ENCODE data around the gene EIF2B5.

Gene EIF2B5

DNA sequence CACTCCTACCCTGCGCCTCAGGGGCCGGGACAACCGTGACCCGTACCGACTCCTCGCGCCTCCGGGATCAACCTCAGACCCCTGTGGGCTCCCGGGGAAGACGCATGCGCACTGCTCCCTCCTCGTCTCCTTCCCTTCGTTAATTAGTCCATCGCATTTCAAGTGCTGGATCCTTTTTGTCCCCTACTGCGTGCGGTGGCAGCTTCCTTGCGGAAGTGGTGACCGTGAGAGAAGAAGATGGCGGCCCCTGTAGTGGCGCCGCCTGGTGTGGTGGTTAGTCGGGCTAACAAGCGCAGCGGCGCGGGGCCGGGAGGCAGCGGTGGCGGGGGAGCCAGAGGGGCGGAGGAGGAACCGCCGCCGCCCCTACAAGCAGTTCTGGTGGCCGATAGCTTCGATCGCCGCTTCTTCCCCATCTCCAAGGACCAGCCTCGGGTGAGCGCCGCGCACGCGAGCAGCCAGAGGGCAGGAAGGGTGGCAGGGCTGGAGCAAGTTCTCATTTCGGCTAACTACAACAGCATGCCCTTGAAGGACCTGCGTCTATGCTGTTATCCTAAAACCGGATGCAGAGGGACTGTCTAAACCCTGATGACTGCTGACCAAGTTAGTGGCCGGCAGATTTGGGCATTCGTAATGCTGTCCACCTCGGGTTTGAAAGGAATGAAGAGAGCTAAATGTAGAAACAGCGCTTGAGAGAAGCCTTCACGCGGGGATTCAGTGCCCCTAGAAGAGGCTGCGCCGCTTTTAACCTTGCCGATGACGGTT is at the start of gene EIF2B5:
TSS of gene EIF2B5 (plus strand) at position 210 of the 762 bp plus-strand sequence. CDS start at position 238, 28 bp downstream.
- TF ChIP-seq CREB1 (IDR thresholded peaks at IDR 0.05; ENCODE audit: low read depth), result no peak; the same call in 1 of the 2 replicates
- TF ChIP-seq YY1 (IDR thresholded peaks at IDR 0.05; ENCODE audit: low read depth), result peak; percentile 98
- peak; percentile 54; the same call in 1 of the 2 replicates for TF ChIP-seq EGR1 (IDR thresholded peaks at IDR 0.05)
- TF ChIP-seq TCF12 (IDR thresholded peaks at IDR 0.05; ENCODE audit: low read depth), result no peak; the same call in none of the 2 replicates
- TF ChIP-seq, protein P1, sequence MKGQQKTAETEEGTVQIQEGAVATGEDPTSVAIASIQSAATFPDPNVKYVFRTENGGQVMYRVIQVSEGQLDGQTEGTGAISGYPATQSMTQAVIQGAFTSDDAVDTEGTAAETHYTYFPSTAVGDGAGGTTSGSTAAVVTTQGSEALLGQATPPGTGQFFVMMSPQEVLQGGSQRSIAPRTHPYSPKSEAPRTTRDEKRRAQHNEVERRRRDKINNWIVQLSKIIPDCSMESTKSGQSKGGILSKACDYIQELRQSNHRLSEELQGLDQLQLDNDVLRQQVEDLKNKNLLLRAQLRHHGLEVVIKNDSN (IDR thresholded peaks at IDR 0.05), result peak; percentile 39
- peak; percentile 48; the same call in 1 of the 2 replicates for TF ChIP-seq EP300 (IDR thresholded peaks at IDR 0.05; ENCODE audit: borderline replicate concordance)
- peak; percentile 97 for TF ChIP-seq TAF1 (IDR thresholded peaks at IDR 0.05; ENCODE audit: low read depth)
- no peak for TF ChIP-seq CEBPB (IDR thresholded peaks at IDR 0.05)
- peak; percentile 60 for TF ChIP-seq TEAD4 (IDR thresholded peaks at IDR 0.05)
- TF ChIP-seq, protein P2, sequence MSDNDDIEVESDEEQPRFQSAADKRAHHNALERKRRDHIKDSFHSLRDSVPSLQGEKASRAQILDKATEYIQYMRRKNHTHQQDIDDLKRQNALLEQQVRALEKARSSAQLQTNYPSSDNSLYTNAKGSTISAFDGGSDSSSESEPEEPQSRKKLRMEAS (IDR thresholded peaks at IDR 0.05), result peak; percentile 81
- TF ChIP-seq, protein P3, sequence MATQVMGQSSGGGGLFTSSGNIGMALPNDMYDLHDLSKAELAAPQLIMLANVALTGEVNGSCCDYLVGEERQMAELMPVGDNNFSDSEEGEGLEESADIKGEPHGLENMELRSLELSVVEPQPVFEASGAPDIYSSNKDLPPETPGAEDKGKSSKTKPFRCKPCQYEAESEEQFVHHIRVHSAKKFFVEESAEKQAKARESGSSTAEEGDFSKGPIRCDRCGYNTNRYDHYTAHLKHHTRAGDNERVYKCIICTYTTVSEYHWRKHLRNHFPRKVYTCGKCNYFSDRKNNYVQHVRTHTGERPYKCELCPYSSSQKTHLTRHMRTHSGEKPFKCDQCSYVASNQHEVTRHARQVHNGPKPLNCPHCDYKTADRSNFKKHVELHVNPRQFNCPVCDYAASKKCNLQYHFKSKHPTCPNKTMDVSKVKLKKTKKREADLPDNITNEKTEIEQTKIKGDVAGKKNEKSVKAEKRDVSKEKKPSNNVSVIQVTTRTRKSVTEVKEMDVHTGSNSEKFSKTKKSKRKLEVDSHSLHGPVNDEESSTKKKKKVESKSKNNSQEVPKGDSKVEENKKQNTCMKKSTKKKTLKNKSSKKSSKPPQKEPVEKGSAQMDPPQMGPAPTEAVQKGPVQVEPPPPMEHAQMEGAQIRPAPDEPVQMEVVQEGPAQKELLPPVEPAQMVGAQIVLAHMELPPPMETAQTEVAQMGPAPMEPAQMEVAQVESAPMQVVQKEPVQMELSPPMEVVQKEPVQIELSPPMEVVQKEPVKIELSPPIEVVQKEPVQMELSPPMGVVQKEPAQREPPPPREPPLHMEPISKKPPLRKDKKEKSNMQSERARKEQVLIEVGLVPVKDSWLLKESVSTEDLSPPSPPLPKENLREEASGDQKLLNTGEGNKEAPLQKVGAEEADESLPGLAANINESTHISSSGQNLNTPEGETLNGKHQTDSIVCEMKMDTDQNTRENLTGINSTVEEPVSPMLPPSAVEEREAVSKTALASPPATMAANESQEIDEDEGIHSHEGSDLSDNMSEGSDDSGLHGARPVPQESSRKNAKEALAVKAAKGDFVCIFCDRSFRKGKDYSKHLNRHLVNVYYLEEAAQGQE (IDR thresholded peaks at IDR 0.05; ENCODE audit: low read depth), result no peak
- no peak for TF ChIP-seq RAD21 (IDR thresholded peaks at IDR 0.05; ENCODE audit: low read depth)
- no peak for TF ChIP-seq FOXM1 (IDR thresholded peaks at IDR 0.05; ENCODE audit: borderline replicate concordance, low read depth)
- TF ChIP-seq ZBTB7A (IDR thresholded peaks at IDR 0.05; ENCODE audit: low read depth), result 0 out of 2 replicates have a peak, but pooled peaks have one; percentile 3
- TF ChIP-seq NFIC (IDR thresholded peaks at IDR 0.05), result no peak

DNA sequence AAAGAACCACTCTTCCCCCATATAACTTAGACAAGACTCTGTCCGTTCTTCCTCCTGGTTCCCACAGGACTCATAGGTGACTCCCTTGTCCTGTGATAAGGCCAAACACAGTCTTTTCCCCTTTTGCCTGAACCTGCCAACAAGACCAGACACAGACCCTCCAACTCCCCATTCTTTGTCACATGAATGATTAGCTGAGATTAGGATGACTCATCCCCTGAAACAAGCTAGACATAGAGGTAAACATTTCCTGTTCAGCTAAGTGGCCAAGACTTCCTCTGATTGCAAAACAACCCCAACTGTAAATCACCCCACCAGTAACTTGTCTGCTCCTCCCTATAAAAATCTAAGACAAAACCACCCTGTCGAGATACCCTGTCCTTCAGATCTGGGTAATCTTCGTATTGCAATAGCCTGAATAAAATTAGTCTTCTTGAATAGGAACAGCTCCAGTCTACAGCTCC is 49.7 kb upstream of the EIF2B5 start:
- 0 out of 2 replicates have a peak, but pooled peaks have one; percentile 41 for TF ChIP-seq CEBPB (IDR thresholded peaks at IDR 0.05)
- TF ChIP-seq TCF12 (IDR thresholded peaks at IDR 0.05; ENCODE audit: low read depth), result no peak

DNA sequence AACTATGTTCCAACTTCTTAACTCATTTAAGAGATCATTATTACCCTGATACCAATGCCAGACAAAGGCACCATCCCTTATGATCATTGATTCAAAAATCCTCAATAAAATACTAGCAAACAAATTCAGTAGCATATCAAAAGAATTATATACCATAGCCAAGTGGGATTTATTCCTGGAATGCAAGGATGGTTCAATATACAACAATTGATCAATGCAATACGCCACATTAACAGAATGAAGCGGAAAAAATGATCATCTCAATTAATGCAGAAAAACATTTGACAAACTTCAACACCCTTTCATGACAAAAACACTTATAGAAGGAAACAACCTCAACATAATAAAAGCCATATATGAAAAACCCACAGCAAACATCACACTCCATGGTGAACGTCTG is 43.0 kb upstream of the EIF2B5 start:
- TF ChIP-seq RAD21 (IDR thresholded peaks at IDR 0.05; ENCODE audit: low read depth) (no peak), TAF1 (IDR thresholded peaks at IDR 0.05; ENCODE audit: low read depth) (no peak), TCF12 (IDR thresholded peaks at IDR 0.05; ENCODE audit: low read depth) (no peak), ZBTB7A (IDR thresholded peaks at IDR 0.05; ENCODE audit: low read depth) (no peak), NFIC (IDR thresholded peaks at IDR 0.05) (no peak), YY1 (IDR thresholded peaks at IDR 0.05; ENCODE audit: low read depth) (no peak), EP300 (IDR thresholded peaks at IDR 0.05; ENCODE audit: borderline replicate concordance) (no peak), EGR1 (IDR thresholded peaks at IDR 0.05) (no peak), CREB1 (IDR thresholded peaks at IDR 0.05; ENCODE audit: low read depth) (no peak), CEBPB (IDR thresholded peaks at IDR 0.05) (no peak), FOXM1 (IDR thresholded peaks at IDR 0.05; ENCODE audit: borderline replicate concordance, low read depth) (no peak), TEAD4 (IDR thresholded peaks at IDR 0.05) (no peak)
- TF ChIP-seq, protein P2 (IDR thresholded peaks at IDR 0.05), result no peak
- TF ChIP-seq, protein P3 (IDR thresholded peaks at IDR 0.05; ENCODE audit: low read depth), result no peak
- TF ChIP-seq, protein P1 (IDR thresholded peaks at IDR 0.05), result no peak

DNA sequence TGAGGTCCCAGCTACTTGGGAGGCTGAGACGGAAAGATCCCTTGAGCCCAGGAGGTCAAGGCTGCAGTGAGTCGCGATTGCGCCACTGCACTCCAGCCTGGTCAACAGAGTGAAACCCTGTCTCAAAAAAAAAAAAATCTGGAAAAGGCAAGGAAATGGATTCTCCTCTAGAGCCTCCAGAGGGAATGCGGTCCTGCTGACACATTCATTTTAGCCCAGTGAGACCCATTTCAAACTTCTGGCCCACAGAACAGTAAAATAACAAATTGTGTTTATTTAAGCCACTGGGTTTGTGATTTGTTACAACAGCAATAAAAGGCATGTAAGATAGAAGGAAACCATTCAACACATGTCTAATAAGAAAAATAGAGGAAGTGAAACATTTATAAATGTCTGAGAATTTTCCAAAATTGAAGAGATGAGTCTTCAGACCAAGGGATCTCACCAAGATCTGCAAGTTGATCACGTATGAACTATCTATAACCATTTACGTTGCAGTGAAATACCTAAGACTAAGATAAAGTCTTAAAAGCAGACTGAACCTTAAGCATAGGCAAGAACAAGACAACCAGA is 38.3 kb upstream of the EIF2B5 start, which contains the start of gene HTR3E:
TSS of gene HTR3E (plus strand) at position 254 of the 573 bp plus-strand sequence. CDS start 466 bp downstream, outside the sequence.
- TF ChIP-seq EGR1 (IDR thresholded peaks at IDR 0.05), result no peak
- TF ChIP-seq, protein P1 (IDR thresholded peaks at IDR 0.05), result no peak
- TF ChIP-seq TAF1 (IDR thresholded peaks at IDR 0.05; ENCODE audit: low read depth), result no peak
- TF ChIP-seq TEAD4 (IDR thresholded peaks at IDR 0.05), result no peak
- TF ChIP-seq FOXM1 (IDR thresholded peaks at IDR 0.05; ENCODE audit: borderline replicate concordance, low read depth), result no peak
- TF ChIP-seq YY1 (IDR thresholded peaks at IDR 0.05; ENCODE audit: low read depth), result no peak
- no peak for TF ChIP-seq RAD21 (IDR thresholded peaks at IDR 0.05; ENCODE audit: low read depth)
- no peak for TF ChIP-seq NFIC (IDR thresholded peaks at IDR 0.05)
- no peak for TF ChIP-seq CEBPB (IDR thresholded peaks at IDR 0.05)

Data from Ishikawa (cell line).